ENCODE data around the gene SPAAR.

SPAAR gene

DNA sequence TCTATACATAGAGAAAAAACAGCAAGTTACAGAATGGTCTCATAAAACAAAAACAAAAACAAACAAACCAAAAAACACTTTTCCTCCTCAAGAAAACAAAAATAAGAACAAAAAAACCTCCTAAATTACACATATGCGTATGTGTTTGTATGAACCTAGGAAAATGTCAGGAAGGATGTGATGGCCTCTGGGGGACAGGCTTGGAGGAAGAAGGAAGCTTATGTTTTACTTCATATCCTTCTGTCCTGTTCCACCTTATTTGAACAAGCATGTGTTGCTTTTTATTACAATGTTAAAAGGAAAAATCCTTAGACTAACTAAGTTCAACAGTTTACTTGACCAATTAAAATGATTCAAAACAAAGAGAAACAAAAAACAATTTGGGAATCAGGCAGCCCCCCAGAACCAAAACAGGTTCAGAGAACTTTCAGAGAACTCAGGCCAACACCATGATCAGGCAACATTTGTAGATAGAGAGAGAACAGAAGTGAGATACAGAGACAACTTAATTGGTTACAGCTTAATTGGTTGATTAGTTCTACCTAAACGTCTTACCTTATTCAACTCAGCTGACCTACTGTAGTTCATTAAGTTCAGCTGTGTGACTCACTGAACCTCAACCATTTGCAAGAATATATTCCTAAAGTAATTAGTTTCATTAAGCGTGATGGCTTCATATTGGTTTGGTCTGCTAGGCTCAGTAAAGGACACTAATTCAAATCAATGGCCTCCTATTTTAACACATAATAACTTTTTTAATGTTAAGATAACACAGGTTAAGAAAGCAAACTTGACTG, 10.1 kb downstream of the SPAAR start:
- no peak for DNase-seq (ENCODE audit: extremely low spot score)
- CTCF ChIA-PET: interaction anchor here (1.2 to 2.8 kb wide), 5 partner anchors 12 to 110 kb away, joined by 3 to 11 read pairs (median 4); no protein-coding TSS in a partner anchor
- POLR2A ChIA-PET: no interaction called here
- TF ChIP-seq, protein P1, sequence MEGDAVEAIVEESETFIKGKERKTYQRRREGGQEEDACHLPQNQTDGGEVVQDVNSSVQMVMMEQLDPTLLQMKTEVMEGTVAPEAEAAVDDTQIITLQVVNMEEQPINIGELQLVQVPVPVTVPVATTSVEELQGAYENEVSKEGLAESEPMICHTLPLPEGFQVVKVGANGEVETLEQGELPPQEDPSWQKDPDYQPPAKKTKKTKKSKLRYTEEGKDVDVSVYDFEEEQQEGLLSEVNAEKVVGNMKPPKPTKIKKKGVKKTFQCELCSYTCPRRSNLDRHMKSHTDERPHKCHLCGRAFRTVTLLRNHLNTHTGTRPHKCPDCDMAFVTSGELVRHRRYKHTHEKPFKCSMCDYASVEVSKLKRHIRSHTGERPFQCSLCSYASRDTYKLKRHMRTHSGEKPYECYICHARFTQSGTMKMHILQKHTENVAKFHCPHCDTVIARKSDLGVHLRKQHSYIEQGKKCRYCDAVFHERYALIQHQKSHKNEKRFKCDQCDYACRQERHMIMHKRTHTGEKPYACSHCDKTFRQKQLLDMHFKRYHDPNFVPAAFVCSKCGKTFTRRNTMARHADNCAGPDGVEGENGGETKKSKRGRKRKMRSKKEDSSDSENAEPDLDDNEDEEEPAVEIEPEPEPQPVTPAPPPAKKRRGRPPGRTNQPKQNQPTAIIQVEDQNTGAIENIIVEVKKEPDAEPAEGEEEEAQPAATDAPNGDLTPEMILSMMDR (IDR thresholded peaks at IDR 0.05; ENCODE audit: control extremely low read depth, extremely low read depth, low read depth, missing control alignments): no peak

DNA sequence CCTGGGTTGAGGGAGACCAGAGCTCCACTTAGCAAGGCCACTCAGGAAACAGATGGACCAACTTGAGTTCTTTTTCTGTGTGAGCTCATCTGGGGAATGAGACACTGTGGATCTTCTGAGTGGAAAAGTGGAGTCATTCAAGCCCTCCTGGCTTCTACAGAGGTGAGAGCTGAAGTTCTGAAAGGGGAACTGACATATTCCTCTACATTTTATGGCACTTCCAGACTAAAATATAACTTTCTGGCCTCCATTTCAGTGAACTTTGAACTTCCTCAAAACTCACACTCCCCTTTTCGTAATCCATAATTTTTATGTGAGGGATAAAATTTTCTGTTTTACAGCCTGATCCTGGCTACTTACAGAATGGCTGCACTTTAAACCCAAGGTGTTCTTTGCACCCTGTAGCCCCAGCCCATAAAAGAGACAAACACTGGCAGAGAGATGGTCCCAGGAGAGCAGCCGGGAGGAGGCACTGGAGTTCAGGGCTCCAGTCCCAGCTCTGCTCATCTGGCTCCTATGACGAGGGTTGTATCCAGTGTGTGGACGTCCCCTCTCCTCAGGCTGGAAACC, 10.8 kb downstream of the SPAAR start:
- ChIA-PET POLR2A (no interaction called here), CTCF (interaction anchor here (1.0 to 2.8 kb wide), 7 partner anchors 11 to 109 kb away, joined by 3 to 11 read pairs (median 4); no protein-coding TSS in a partner anchor)
- TF ChIP-seq, protein P1 (IDR thresholded peaks at IDR 0.05; ENCODE audit: control extremely low read depth, extremely low read depth, low read depth, missing control alignments): no peak
- no peak for DNase-seq (ENCODE audit: extremely low spot score)

DNA sequence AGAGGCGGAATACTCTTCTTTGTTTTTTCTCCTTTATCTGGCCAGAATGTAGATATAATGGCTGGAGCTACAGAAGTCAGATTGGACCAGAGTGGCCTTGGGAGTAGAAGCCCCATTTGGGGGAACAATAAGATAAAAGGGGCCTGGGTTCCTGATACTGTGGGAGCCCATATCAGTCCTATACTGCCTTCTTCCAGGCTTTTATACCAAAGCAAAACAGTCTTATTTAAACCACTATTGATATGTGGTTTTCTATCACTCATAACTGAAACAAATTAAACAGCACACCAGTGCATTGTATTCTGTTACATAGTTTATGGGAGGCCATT, 14.3 kb downstream of the SPAAR start:
- ChIA-PET POLR2A (no interaction called here), CTCF (interaction anchor here (2.3 kb wide), 1 partner anchor 20 kb away, joined by 11 read pairs; no protein-coding TSS in a partner anchor)
- DNase-seq (ENCODE audit: extremely low spot score): no peak
- TF ChIP-seq, protein P1 (IDR thresholded peaks at IDR 0.05; ENCODE audit: control extremely low read depth, extremely low read depth, low read depth, missing control alignments): no peak

DNA sequence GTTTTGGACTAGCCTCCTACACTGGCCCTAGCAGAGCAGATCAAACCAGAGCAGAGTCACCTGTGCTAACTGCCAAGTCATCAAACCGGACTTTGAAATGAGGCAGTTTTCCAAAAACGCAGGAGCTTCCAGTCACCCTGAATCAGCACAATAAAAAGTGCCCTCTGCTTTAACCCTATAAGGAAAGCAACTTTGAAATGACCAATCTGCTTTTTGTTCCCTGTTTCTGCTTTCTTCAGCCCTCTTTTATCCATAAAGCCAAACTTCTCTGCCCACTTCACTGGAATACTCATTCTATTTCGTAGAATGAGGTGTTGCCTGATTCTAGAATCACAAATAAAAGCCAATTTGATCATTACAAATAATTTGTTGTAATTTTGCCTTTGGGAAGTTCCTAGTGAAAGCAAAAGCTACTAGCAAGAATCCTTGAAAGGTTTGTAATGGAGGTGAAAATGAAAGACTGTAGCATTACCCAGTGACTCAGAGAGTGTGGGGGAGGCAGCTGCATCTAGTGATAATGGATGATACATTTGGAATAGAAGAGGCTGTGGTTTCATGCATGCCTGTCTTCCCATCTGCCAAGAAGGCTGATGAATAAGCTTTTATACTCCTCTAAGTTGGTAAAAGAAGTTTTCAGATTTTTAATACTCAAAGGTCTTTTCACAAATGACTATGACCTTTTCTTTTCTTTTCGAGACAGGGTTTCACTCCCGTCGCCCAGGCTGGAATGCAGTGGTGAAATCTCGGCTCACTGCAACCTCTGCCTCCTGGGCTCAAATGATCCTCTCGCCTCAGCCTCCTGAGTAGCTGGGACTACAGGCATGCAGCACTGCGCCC, 14.9 kb downstream of the SPAAR start:
- ChIA-PET CTCF (interaction anchor here (0.7 to 2.3 kb wide), 5 partner anchors 17 to 52 kb away, joined by 3 to 11 read pairs (median 3); no protein-coding TSS in a partner anchor), POLR2A (interaction anchor here (0.5 kb wide), 1 partner anchor 1070 kb away, joined by 4 read pairs; no protein-coding TSS in a partner anchor)
- no peak for DNase-seq (ENCODE audit: extremely low spot score)
- TF ChIP-seq, protein P1 (IDR thresholded peaks at IDR 0.05; ENCODE audit: control extremely low read depth, extremely low read depth, low read depth, missing control alignments): no peak

DNA sequence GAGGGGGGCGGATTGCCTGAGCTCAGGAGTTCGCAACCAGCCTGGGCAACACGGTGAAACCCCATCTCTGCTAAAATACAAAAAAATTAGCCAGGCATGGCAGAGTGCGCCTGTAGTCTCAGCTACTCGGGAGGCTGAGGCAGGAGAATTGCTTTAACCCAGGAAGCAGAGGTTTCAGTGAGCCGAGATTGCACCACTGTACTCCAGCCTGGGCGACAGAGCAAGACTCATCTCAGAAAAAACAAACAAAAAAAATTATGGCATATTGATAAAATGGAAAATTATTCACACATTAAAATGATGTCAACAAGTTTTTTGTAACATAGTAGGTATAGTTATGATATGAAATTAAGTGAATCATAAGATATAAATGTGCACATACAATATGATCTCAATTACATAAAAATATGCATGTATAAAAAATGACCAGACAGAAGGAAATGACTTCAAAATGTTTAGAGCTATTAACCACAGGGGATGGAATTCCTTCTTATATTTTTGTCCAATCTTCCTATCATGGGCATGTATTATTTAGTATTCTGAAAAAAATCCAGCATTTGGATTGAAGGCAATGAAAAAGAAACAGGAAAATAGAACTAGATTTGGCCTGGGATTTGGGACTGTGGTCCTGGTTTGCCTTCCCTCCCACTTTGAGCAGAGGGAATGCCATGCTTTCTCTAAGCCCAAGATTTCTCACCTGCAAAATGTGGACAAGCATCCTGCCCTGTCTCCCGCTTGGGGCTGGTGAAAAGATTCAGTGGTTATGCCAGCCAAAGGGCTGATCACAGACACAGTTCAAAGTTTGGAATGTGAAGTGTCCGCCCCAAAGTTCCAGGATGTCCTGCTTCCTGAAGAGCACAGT, 19.5 kb downstream of the SPAAR start:
- CTCF ChIA-PET: interaction anchor here (1.4 kb wide), 1 partner anchor 47 kb away, joined by 4 read pairs; no protein-coding TSS in a partner anchor
- POLR2A ChIA-PET: no interaction called here
- TF ChIP-seq, protein P1 (IDR thresholded peaks at IDR 0.05; ENCODE audit: control extremely low read depth, extremely low read depth, low read depth, missing control alignments): no peak

DNA sequence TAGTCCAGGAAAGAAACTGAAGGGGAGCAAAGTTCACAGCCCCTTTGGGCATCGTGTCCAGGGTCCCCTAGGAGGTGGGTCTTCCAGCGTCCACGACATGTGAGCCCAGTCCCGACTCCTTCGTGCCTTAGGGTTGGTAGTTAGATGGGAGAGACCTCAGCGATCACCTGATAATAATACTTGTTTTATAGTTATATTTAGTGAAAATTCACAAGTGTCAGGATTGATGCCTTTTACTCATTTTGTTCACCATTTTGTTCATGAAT, 20.1 kb downstream of the SPAAR start:
- ChIA-PET CTCF (no interaction called here), POLR2A (no interaction called here)
- DNase-seq (ENCODE audit: extremely low spot score): no peak
- TF ChIP-seq, protein P1 (IDR thresholded peaks at IDR 0.05; ENCODE audit: control extremely low read depth, extremely low read depth, low read depth, missing control alignments): no peak

More for the DNA sequence above, 19.5 kb downstream of the SPAAR start:
- DNase-seq (ENCODE audit: extremely low spot score): no peak

All from GM10248 (cell line).